ENCODE measurements around the gene ZNF530. TPM values are rescaled to one million over a fixed set of nuclear protein-coding genes. Genes with fewer than 3 reads are reported as not detected.
A peak's percentile ranks its signal among the peaks of the same experiment; 100 is the strongest.

The ZNF530 gene
- 1 to 10 TPM; 3.7 to 5.3 TPM for total RNA-seq
- long read RNA-seq, full-length matches to known transcripts: 3 of 5 reads
- long read RNA-seq, partial matches to known transcripts: 0 of 5 reads
- long read RNA-seq, other reads (novel, unspliced or antisense): 2 of 5 reads

DNA sequence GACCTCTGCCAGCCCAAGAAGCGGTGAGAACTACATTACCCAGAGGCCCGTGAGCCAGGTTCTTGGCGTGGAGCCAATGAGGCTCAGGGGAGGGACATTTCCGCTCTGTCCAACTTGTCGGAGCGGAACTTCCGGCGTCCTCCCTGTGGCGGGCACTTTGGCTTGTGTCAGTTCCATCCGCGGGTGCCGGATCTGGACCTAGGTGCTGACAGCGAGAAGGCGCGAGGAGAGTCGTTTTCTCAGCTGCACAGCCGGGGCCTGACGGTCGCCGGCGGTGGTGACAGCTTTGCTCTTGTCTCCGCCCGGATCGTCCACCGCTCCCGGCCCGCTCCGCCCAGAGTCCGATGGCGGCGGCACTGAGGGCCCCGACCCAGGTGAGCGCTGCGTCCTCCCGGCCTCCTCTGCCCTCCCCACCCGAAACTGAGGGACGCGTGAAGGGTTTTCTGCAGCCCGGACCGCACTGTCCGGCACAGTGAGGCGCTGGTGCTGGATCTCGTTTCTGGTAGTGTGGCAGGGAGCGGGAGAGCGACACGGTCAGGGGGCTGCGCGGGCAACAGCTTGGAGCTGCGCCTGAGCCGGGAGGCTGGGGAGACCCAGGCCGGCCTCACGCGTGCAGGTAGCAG lies at the start of gene ZNF530:
Gene ZNF530, plus strand, starts transcription at position 125 of the 623 bp plus-strand sequence. CDS start 4,461 bp downstream, outside the sequence.
- peak; percentile 96 for DNase-seq
- intact Hi-C loops (cut with DNase I): no loop called here
- ATAC-seq: peak; percentile 99 to 100

GRCh38 chr19:57552432-57552831 lies 47.3 kb upstream of the ZNF530 start:
- intact Hi-C loops (cut with DNase I): no loop called here
- no peak for DNase-seq
- no peak for ATAC-seq

DNA sequence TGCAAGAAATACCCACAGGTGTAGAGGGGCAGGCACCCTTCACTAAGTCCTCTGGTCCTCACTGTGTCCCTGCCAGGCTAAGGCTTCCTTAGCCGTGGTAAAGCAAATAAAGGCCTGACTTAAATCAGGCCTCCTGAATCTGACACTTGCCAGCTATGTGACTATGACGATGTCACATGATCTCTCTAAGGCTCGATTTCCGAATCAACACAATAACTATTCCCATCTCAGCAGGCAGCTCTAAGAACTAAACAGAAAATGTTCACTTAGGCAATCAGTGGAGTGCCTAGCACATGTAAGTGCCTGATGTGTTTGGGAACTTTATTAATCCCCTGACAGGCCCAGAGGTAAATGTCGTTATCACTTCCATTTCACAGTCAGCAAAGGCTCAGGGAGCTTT lies 42.0 kb upstream of the ZNF530 start:
- ATAC-seq (no peak), DNase-seq (no peak)
- intact Hi-C loops (cut with DNase I): no loop called here

- DNase-seq: no peak
- intact Hi-C loops (cut with DNase I): no loop called here
- ATAC-seq: no peak
Measured at GRCh38 chr19:57558525-57558924, 41.2 kb upstream of the ZNF530 start.

- intact Hi-C loops (cut with DNase I): no loop called here
- ATAC-seq: peak; percentile 56 to 64
Measured at GRCh38 chr19:57559008-57559403, 40.7 kb upstream of the ZNF530 start.

GRCh38 chr19:57559404-57560025 lies 40.2 kb upstream of the ZNF530 start, which contains the start of gene ZNF550:
TSS of gene ZNF550 (minus strand) at chr19:57559863. CDS start at chr19:57559682, 181 bp downstream.
- ATAC-seq (peak; percentile 100), DNase-seq (peak; percentile 94)
- intact Hi-C loops (cut with DNase I): loop anchor here in 1 of 2 donors (10.0 kb wide), 1 partner anchor 125 kb away; the partner anchor contains the start of gene ZNF749

More at GRCh38 chr19:57559008-57559403, 40.7 kb upstream of the ZNF530 start:
- DNase-seq: peak; percentile 49

DNA sequence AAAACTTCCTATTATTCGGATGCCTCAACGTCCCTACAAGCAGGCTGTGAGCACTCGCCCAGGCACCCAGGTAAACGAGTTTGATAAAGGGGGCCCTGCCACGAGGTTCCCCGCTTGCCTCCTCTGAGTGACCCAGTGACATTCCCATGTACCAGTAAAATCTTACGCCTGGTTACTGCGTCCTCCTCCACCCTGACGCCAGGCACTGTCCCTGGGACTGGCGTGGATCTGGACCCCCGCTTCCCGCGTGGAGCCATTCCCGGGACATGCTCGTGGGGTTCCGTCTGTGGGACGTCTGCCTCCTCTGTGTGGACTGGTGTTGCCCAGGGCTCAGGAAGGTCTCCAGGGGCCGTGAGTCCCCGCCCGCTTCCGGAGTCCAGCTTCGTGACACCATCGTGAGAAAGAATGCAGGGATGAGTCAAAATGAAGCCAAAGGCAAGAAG lies 39.6 kb upstream of the ZNF530 start:
- DNase-seq (peak; percentile 59), ATAC-seq (peak in 1 of 2 donors; percentile 63)
- intact Hi-C loops (cut with DNase I): loop anchor here in 1 of 2 donors (10.0 kb wide), 1 partner anchor 125 kb away; the partner anchor contains the start of gene ZNF749

GRCh38 chr19:57563547-57563946 lies 36.1 kb upstream of the ZNF530 start:
- DNase-seq (no peak), ATAC-seq (no peak)
- intact Hi-C loops (cut with DNase I): loop anchor here in 1 of 2 donors (10.0 kb wide), 1 partner anchor 129 kb away; the partner anchor contains the start of gene ZNF749

GRCh38 chr19:57566396-57567265 lies 33.1 kb upstream of the ZNF530 start:
- DNase-seq (no peak), ATAC-seq (no peak)
- intact Hi-C loops (cut with DNase I): loop anchor here in 1 of 2 donors (10.0 kb wide), 1 partner anchor 132 kb away; the partner anchor contains the start of gene ZNF749

DNA sequence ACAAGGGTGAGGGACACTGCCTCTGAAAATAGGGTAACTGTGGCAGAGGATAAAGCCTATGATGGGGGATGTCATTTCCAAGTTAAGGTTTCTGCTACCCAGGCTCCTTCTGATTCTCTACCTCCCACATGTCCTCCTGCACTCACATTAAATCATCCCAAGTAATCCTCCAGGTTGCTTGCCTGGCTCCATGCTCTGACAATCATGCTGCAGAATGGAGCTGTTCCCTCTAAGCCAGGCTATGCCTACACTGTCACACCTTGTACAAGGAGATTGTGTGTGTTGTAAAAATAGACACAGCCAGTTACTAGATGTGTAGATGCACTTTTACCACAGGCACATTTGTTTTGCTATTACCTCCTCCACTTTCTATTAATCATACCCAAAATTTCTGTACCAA lies 29.0 kb upstream of the ZNF530 start:
- DNase-seq (no peak), ATAC-seq (no peak)
- intact Hi-C loops (cut with DNase I): no loop called here

DNA sequence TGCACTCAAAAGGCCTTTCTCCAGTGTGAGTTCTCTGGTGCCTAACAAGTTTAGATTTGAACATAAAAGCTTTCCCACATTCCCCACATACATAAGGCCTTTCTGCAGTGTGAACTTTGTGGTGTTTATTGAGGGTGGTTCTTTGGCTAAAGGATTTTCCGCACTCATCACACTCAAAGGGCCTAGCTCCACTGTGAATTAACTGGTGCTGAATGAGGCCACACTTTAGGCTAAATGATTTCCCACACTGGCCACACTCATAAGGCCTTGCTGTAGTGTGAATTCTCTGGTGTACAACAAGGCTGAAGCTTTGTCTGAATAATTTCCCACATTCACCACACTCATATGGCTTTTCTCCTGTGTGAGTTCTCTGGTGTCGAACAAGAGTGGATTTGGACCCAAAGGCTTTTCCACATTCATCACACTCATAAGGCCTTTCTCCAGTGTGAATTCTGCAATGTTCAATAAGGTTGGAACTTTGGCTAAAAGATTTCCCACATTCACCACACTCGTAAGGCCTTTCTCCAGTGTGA lies 27.2 kb upstream of the ZNF530 start:
- no peak for DNase-seq
- intact Hi-C loops (cut with DNase I): no loop called here
- no peak for ATAC-seq

DNA sequence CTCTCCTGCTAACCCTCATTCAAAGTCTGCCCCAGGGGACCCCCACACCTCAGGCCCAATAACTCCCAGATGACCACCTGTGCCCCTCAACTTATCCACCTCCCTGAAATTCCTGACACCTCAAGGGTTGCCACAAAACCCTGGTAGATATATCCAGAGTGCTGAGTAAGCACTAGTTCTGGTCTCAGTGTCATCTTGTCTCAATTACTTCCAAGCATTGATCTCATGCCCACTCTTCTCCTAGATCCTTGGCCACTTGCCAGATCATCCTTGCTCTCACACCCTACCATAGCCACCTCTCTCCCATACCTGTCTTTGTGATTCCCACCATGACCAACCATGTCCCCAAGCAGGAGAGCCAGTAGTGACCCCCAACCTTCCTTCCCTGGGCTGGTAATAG lies 23.0 kb upstream of the ZNF530 start:
- intact Hi-C loops (cut with DNase I): no loop called here
- ATAC-seq (no peak), DNase-seq (no peak)

DNA sequence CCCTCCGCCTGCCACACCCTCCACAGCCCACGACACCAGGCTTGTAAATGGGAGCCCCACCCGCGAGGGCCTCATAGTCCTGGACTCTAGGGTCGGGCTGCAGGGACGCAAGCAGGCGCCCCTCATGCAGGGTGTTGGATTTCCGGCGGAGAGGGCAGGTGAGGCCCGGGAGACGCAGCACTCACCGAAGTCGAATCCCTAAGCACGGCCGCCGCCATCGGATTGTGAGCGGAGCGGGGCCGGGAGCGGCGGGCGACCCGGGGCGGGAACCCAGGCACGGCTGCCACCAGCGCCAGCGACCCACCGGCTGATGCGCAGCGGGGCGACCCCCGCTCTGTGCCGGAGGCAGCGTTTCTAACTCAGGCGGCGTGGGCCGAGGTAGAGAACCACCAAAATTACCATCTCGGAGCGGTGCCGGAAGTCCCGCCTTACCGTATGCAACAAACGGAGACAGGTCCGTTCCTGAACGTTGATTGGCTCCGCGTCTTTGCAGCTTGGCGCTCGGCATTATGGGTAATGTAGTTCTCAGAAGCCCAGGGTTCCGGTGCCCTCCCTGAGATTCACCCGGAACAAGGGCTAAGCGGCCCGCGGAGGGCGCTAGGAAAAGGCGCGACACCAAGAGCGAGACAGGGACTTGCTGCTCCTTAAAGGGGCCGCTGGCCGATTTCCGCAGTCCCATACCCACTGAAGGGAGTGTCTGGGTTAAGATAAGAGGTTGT lies 21.0 kb upstream of the ZNF530 start, which contains the start of gene ZNF416:
Gene ZNF416, minus strand, starts transcription at position 425 of the 719 bp plus-strand sequence. Its CDS starts 207 bp downstream, at position 218.
- ATAC-seq (peak; percentile 97 to 99), DNase-seq (peak; percentile 98)
- intact Hi-C loops (cut with DNase I): no loop called here

- DNase-seq: no peak
- no peak for ATAC-seq
- intact Hi-C loops (cut with DNase I): no loop called here
Measured at GRCh38 chr19:57583104-57583520, 16.6 kb upstream of the ZNF530 start.

DNA sequence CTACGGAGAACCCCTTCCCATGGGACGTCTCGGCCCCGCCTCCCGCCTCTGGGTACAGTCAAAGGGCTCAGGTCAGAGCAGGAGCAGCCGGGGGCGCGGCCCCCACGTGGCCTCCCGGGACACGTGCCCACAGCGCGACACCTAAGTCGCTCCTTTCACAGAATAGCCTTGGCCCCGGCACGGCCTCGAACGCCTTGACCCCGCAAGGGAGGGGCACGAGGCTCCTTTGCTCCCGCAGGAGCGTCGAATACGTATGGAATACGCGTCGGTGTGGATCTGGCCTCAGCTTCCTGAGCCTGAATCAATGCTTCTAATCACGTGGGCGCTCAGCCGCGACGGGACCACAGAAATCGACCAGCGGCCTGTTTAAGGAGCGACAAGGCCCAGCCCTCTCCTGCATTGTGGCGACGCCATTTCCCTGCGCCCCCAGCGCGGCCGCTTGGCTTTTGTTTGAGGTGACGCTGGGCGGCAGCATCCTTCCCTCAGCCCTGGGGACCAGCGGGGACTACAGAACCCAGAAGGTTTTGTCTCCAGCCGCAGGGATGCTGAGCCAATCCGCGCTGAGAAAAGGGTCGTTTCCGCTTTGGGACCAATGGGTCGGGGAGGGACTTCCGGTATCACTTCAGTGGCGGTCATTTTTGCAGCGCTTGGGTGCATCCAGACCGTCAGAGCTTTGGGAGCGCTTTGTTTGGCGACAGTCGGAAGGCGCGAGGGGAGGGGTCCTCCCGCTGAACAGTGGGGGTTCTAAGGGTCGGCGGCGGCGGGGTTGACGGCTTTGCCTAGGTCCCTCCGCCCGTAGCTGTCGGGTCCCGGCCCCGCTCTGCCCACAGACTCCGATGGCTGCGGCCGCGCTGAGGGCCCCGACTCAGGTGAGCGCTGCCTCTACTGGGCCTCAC lies 15.9 kb upstream of the ZNF530 start, which contains the start of gene ZIK1:
Gene ZIK1, plus strand, starts transcription at position 625 of the 896 bp plus-strand sequence. Its CDS starts 212 bp downstream, at position 837.
- intact Hi-C loops (cut with DNase I): no loop called here
- peak; percentile 93 for DNase-seq
- ATAC-seq: peak; percentile 97

DNA sequence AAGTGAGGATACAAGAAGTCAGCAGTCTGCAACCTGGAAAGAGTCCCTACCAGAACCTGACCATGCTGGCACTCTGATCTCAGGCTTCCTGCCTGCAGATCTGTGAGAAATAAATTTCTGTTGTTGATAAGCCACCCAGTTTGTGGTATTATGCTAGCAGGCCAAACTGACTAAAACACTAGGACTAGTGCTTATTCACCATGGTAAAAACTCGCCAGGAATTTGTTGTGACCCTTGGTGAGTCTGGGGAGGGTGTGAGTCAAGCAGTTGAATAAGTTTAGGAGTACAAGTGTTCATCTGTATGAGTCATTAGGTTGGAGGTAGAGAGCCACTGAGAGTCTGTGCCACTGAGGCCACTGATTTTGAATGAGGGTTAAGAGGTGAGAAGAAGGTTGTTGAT lies 12.2 kb upstream of the ZNF530 start:
- DNase-seq: no peak
- ATAC-seq: no peak
- intact Hi-C loops (cut with DNase I): no loop called here

DNA sequence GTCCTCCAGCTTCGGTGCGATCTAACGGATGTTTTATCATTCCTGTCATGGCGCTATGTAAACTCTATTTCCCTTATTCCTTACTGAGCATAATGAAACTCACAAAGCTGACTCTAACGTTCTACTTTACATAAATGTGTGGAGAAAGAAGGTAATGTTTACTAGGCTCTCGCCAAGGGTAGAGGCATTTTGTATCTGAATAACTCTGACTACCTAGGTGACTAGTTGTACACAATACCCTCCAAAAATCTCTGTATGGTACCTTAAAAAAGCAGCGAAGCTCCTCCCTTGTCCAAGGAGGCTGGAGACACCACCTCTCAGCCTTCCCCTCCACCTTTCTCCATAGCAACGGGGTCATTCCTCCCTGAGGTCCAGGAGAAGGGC lies 316 bp upstream of the ZNF530 start:
- intact Hi-C loops (cut with DNase I): no loop called here
- ATAC-seq: no peak
- DNase-seq: no peak

All from left cardiac atrium (tissue), 4 donors.